ENCODE measurements around the gene MNT. TPM values are rescaled to one million over a fixed set of nuclear protein-coding genes. Genes with fewer than 3 reads are reported as not detected.

Gene MNT
- total RNA-seq, 1 experiment from 2014 or later, result 24.4 TPM

- H3K27me3 Mint-ChIP-seq (ENCODE audit: insufficient read depth, unreplicated experiment), result no peaks in the 10 kb centered on the region
- Histone ChIP-seq H3K9me3 (no peaks in the 10 kb centered on the region), H3K36me3 (ENCODE audit: control insufficient read depth, insufficient read depth, low read length) (no peaks in the 10 kb centered on the region), H3K4me3 (ENCODE audit: low read depth, low read length) (no peak overlapping the region), H3K27me3 (replicated peaks; ENCODE audit: control insufficient read depth, insufficient read depth, low read length) (no peaks in the 10 kb centered on the region), H3K4me1 (no peaks in the 10 kb centered on the region)
- no peak for TF ChIP-seq CTCF (IDR thresholded peaks at IDR 0.05; ENCODE audit: insufficient read depth in 1 of 2, low read depth in 1 of 2, low read length in 1 of 2, severe bottlenecking in 1 of 2, unreplicated experiment in 1 of 2)
- peaks cover 48% of the 10 kb centered on the region for H3K36me3 Mint-ChIP-seq (ENCODE audit: insufficient read depth, unreplicated experiment)
- no peaks in the 10 kb centered on the region for H3K4me1 Mint-ChIP-seq (ENCODE audit: low read depth, unreplicated experiment)
- H3K27ac Mint-ChIP-seq (ENCODE audit: unreplicated experiment), result no peak overlapping the region
- no TSS peak for BruUV-seq (replicated peaks)
- ChIA-PET POLR2A (no interaction called here), CTCF (no interaction called here)
- no peak overlapping the region for H3K4me3 Mint-ChIP-seq (ENCODE audit: unreplicated experiment)
- intact Hi-C loops (cut with micrococcal nuclease; ENCODE audit: unreplicated experiment), result no loop called here
- no peaks in the 10 kb centered on the region for H3K9me3 Mint-ChIP-seq (ENCODE audit: unreplicated experiment)
- DNase-seq, result no peak
These were observed 28.2 kb downstream of the MNT start for GRCh38 chr17:2372681-2373080.

GRCh38 chr17:2372180-2372579, 28.7 kb downstream of the MNT start:
- no peak overlapping the region for H3K4me3 Mint-ChIP-seq (ENCODE audit: unreplicated experiment)
- H3K9me3 Mint-ChIP-seq (ENCODE audit: unreplicated experiment), result no peaks in the 10 kb centered on the region
- H3K27me3 ChIP-seq (replicated peaks; ENCODE audit: control insufficient read depth, insufficient read depth, low read length), result no peaks in the 10 kb centered on the region
- no peak overlapping the region for H3K4me3 ChIP-seq (ENCODE audit: low read depth, low read length)
- H3K4me1 ChIP-seq, result no peaks in the 10 kb centered on the region
- TF ChIP-seq CTCF (IDR thresholded peaks at IDR 0.05; ENCODE audit: insufficient read depth in 1 of 2, low read depth in 1 of 2, low read length in 1 of 2, severe bottlenecking in 1 of 2, unreplicated experiment in 1 of 2), result no peak
- intact Hi-C loops (cut with micrococcal nuclease; ENCODE audit: unreplicated experiment), result no loop called here
- H3K9me3 ChIP-seq, result no peaks in the 10 kb centered on the region
- no peaks in the 10 kb centered on the region for H3K36me3 ChIP-seq (ENCODE audit: control insufficient read depth, insufficient read depth, low read length)
- ChIA-PET POLR2A (no interaction called here), CTCF (no interaction called here)
- H3K27me3 Mint-ChIP-seq (ENCODE audit: insufficient read depth, unreplicated experiment), result no peaks in the 10 kb centered on the region
- no TSS peak for BruUV-seq (replicated peaks)
- H3K27ac Mint-ChIP-seq (ENCODE audit: unreplicated experiment), result no peak overlapping the region
- peaks cover 44% of the 10 kb centered on the region for H3K36me3 Mint-ChIP-seq (ENCODE audit: insufficient read depth, unreplicated experiment)
- no peaks in the 10 kb centered on the region for H3K4me1 Mint-ChIP-seq (ENCODE audit: low read depth, unreplicated experiment)
- no peak for DNase-seq

- no peaks in the 10 kb centered on the region for H3K4me1 ChIP-seq
- Mint-ChIP-seq H3K36me3 (ENCODE audit: insufficient read depth, unreplicated experiment) (peaks cover 37% of the 10 kb centered on the region), H3K9me3 (ENCODE audit: unreplicated experiment) (no peaks in the 10 kb centered on the region), H3K27ac (ENCODE audit: unreplicated experiment) (no peak overlapping the region), H3K27me3 (ENCODE audit: insufficient read depth, unreplicated experiment) (no peaks in the 10 kb centered on the region), H3K4me1 (ENCODE audit: low read depth, unreplicated experiment) (no peaks in the 10 kb centered on the region), H3K4me3 (ENCODE audit: unreplicated experiment) (no peak overlapping the region)
- intact Hi-C loops (cut with micrococcal nuclease; ENCODE audit: unreplicated experiment), result no loop called here
- H3K36me3 ChIP-seq (ENCODE audit: control insufficient read depth, insufficient read depth, low read length), result no peaks in the 10 kb centered on the region
- ChIA-PET POLR2A (no interaction called here), CTCF (interaction anchor here (0.7 to 5.9 kb wide), 2 partner anchors 11 to 640 kb away, joined by 4 to 22 read pairs; no protein-coding TSS in a partner anchor)
- no TSS peak for BruUV-seq (replicated peaks)
- no peaks in the 10 kb centered on the region for H3K27me3 ChIP-seq (replicated peaks; ENCODE audit: control insufficient read depth, insufficient read depth, low read length)
- no peak for TF ChIP-seq CTCF (IDR thresholded peaks at IDR 0.05; ENCODE audit: insufficient read depth in 1 of 2, low read depth in 1 of 2, low read length in 1 of 2, severe bottlenecking in 1 of 2, unreplicated experiment in 1 of 2)
- no peak for DNase-seq
- H3K9me3 ChIP-seq, result no peaks in the 10 kb centered on the region
- H3K4me3 ChIP-seq (ENCODE audit: low read depth, low read length), result no peak overlapping the region
These were observed 29.4 kb downstream of the MNT start for GRCh38 chr17:2371183-2372130.

Measured in Caco-2 (cell line).